HG03135 (cell line): ENCODE results near the gene POLR2H.
"Not testable (repeated sequence)": the region's sequence is repeated elsewhere in the genome, so short reads cannot be mapped to it uniquely, and the experiment has no call there.

ENCODE experiments used
- ATAC-seq: cut with Tn5 transposase; IDR thresholded peaks from one replicate; pipeline ENCODE4 v1.9.1; 2021; ENCODE audit warnings: mild to moderate bottlenecking, moderate library complexity; ENCODE audit not compliant: unreplicated experiment

POLR2H gene

DNA sequence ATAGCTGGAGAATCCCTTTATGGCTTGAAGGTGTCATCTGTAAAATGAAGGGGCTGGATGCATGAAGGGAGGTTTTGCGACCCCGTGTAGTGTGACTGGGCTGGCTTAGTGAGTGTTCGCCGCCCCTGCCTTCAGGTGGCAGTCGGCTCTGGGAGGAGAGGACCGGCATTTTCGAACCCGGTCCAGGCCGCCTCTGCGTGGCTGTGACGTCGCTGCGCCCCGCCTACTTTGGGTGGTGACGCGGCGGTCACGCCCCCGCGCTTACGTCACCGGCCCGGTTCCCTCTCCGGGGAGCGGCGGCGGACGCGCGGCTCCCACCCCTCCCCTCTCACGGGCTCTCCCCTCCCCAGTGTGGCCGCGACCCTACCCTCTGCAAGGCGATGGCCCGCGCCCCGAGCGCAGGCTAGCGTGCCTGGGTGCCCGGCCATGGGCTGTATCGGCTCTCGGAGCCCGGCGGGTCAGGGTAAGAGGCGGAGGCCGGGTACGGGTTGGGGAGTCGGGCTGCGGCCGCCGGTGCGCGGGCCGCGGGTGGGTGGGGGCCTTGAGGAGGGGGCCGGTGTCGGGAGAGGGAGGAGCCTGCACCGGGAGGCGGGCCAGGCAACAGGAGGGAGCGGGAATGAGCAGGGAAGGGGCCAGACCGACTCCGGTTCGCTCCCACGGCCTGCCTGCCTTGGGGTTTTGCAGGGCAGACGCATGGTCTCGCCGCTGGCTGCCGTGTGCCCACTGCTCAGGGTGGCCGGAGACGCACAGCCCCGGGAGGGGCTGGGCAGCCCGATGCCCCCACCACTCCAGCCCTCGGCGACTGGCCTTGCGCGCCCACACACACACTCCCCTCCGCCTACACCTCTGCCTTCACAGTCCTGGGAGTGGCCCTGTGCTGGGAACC lies 25.6 kb upstream of the POLR2H start:
- peak; percentile 71 for ATAC-seq

DNA sequence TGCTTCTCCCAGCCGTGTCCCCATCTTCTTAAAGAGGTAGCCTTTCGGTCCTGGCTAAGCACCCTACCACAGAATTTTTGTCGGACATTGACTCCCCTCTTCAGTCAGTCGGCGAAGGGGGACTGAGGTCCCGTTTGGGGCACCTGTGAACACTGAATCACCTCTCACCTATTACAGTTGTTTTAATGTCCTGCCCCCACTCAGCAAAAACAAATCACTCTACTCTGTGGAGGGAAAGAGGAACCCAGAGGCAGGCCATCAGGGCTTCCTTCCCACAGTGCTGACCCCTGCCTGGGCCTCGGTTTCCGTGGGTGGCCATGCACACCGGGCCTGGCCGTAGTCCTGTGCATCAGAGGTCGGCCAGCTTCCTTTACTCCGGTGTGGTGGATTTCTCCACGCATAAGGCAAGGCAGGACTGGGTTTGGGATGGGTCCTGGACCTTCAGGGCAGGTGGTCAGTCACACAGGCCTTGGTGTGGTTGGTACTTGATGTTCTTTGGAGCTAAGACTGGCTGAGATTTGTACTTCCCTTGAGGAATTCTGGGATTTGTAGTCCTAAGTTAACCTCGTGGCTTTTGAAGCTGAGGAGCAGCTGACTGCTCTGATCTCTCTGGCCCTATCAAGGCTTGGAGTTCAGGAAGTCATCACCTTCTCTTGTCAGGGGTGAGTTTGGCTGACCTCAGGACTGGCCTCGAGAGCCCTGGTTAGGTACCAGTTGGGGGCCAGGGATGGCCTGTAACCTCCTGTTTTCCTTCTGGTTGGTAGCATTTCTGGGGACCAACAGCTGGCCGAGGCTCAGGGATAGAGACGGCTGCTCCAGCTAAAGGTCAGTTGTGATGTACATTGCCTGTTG lies 24.7 kb upstream of the POLR2H start:
- ATAC-seq: no peak

DNA sequence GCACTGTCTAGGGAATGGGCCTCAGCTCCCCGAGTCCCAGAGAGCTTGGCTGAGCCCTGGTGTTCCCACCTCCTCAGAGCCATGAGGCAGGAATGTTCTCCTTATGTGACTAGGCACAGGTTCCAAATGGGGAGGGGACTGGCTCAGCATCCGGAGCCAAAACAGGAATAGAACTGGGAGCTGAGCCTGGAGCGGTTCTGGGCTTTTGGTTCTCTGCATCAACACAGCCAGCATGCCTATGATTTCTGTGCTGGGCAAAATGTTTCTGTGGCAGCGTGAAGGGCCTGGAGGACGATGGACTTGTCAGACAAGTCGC lies 24.2 kb upstream of the POLR2H start, which contains the start of gene FAM131A:
Gene FAM131A (plus strand): TSS at position 202 of the 316 bp plus-strand sequence. CDS start 31 bp downstream, at position 233.
- ATAC-seq: no peak

DNA sequence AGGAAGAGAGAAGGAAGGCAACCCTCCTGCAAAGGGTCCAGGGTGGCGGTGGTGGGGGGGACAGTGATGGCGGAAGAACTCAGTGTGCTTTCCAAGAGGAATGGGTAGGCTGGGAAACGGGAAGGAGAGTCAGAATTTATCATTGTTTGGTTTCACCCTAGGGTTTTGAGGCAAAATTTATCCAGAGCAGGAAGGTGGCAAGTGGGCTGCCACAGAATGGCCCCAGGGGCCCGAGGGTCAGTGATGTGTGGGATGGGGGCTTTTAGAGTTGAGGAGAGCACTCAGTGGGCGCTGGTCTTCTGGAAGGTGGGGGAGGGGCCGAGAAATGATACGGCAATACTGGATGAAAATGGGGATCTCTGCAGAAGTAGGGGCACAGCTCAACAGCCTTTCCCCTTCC lies 23.5 kb upstream of the POLR2H start:
- ATAC-seq: no peak

DNA sequence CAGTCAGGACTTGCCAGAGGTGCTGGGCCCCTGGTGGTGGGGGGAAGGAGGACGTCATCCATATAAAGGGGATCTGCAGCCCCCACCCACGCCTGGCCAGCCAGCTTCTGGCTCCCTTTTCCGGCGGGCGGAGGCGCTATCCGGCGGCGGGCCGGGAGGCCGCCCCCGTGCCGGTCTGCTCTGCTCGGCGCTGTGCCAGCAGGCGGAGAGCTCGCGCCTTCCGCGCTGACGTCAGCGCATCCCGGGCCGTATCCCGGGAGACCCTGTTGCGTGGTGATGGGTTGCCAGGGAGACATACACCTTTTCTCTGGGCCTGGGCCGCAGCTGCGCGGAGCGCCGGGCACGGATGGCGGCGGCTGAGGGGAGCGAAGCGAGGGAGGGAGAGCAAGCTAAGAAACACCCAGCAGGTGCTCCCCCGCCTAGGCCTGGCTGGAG lies 23.0 kb upstream of the POLR2H start:
- no peak for ATAC-seq

DNA sequence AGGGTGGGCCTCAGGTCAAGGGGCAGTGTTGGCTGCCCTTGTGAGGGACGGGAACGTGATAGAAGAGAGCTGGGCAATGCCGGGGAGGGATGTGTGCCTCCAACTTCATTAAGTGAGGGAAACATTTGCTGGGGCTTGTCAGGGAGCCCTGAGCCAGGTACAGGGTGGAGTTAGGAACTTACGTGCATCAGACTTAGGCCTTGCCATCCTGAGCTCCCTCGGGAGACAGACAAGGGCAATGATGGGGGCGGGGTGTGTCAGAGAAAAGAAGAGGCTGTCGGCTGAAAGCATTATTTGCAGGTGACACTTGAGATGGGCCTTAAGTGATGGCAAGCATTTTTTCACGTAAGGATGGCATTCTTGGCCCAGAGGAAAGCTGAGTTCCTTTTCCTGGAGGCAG lies 22.5 kb upstream of the POLR2H start:
- ATAC-seq: no peak

DNA sequence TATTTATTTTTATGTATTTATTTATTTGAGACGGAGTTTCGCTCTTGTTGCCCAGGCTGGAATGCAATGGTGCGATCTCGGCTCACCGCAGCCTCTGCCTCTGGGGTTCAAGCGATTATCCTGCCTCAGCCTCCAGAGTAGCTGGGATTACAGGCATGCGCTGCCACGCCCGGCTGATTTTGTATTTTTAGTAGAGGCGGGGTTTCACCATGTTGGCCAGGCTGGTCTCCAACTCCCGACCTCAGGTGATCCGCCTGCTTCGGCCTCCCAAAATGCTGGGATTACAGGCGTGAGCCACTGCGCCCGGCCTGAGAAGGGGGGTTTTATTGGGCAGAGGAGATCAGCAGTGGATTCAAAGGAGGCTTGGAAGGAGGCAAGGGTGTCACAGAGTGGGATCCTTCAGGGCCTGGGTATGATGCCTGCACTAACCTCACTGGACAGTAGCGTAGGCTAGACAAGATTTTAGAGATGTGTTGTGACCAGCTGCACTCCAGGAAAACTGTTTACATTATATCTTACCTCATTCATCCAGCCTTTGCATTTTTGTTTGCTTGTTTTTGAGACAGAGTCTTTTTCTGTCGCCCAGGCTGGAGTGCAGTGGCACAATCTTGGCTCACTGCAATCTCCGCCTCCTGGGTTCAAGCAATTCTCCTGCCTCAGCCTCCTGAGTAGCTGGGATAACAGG lies 21.9 kb upstream of the POLR2H start:
- not testable (repeated sequence) for ATAC-seq

DNA sequence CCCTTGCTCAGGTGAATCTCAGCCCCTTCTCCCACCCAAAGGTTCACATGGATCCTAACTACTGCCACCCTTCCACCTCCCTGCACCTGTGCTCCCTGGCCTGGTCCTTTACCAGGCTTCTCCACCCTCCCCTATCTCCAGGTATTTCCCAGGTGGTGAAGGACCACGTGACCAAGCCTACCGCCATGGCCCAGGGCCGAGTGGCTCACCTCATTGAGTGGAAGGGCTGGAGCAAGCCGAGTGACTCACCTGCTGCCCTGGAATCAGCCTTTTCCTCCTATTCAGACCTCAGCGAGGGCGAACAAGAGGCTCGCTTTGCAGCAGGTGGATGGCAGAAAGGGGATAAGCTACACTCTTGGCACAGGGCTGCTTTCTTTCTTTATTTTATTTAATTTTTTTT lies 19.6 kb upstream of the POLR2H start:
- no peak for ATAC-seq

DNA sequence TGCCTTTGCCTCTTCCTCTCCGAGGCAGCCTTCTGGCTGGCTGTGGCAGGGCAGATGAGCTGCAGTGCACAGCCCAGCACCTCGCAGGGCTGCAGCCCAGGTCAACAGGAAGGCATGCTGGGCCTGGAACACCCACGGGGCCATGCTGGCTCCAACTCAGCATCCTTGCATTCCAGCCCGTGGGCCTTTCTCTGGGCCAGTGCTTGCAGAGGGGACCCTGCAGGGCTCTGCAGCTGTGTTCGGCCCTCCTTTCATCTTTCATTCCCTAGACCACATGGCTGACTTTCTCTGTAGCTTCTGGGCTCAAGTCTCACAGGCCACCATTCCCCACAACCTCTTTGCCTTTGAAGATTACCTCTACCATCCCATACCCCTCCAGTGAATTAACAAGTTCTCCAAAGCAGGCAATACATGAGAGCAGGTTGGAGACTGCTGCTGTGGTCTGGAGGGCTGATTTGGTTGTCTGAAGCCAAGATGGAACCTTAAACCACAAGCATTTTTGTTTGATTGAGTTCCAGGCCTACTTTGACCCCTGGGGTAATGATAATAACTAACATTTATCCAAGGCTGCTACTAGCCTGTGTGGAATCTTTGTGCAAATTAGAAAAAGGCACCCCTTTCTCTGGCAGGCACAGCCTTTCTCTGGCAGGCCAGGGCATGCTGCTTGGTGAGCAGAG lies 18.2 kb upstream of the POLR2H start:
- ATAC-seq: no peak

DNA sequence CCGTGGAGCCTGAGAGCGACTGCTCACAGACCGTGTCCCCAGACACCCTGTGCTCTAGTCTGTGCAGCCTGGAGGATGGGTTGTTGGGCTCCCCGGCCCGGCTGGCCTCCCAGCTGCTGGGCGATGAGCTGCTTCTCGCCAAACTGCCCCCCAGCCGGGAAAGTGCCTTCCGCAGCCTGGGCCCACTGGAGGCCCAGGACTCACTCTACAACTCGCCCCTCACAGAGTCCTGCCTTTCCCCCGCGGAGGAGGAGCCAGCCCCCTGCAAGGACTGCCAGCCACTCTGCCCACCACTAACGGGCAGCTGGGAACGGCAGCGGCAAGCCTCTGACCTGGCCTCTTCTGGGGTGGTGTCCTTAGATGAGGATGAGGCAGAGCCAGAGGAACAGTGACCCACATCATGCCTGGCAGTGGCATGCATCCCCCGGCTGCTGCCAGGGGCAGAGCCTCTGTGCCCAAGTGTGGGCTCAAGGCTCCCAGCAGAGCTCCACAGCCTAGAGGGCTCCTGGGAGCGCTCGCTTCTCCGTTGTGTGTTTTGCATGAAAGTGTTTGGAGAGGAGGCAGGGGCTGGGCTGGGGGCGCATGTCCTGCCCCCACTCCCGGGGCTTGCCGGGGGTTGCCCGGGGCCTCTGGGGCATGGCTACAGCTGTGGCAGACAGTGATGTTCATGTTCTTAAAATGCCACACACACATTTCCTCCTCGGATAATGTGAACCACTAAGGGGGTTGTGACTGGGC lies 16.8 kb upstream of the POLR2H start:
- no peak for ATAC-seq

DNA sequence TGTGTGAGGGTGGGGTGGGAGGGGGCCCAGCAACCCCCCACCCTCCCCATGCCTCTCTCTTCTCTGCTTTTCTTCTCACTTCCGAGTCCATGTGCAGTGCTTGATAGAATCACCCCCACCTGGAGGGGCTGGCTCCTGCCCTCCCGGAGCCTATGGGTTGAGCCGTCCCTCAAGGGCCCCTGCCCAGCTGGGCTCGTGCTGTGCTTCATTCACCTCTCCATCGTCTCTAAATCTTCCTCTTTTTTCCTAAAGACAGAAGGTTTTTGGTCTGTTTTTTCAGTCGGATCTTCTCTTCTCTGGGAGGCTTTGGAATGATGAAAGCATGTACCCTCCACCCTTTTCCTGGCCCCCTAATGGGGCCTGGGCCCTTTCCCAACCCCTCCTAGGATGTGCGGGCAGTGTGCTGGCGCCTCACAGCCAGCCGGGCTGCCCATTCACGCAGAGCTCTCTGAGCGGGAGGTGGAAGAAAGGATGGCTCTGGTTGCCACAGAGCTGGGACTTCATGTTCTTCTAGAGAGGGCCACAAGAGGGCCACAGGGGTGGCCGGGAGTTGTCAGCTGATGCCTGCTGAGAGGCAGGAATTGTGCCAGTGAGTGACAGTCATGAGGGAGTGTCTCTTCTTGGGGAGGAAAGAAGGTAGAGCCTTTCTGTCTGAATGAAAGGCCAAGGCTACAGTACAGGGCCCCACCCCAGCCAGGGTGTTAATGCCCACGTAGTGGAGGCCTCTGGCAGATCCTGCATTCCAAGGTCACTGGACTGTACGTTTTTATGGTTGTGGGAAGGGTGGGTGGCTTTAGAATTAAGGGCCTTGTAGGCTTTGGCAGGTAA lies 16.0 kb upstream of the POLR2H start:
- peak; percentile 68 for ATAC-seq

DNA sequence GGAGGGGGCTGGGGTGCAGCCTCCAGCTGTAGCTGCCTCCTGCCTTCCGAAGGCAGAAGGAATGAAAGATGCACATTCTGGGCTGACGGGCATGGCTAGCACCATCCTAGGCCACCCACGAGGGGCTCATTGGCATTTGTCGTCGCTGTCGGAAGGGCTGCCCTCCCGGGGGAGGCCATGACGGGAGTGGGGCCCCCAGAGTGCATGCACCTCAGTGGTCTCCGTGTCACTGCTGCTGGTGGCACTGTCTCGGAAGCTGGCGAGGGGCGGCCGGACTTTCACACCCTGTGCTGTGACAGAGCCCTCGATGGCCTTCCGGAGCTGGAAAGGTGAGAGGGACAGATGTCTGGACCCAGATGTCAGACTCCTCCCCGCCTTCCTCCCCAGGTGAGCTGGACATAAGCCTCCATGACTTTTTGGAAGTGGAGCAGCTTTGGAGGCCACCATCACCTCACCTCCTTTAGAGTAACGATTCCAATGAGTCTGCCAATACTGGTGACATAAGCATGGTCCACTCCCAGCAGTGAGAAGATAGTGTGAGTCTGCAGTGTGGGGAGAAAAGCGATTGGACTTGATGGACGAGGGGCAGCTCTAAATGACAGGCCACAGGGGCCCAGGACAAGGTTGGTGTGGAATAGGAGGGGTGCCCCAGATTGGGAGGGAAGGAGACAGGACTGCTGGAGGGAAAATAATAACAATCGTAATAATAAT lies 14.9 kb upstream of the POLR2H start:
- ATAC-seq: no peak

DNA sequence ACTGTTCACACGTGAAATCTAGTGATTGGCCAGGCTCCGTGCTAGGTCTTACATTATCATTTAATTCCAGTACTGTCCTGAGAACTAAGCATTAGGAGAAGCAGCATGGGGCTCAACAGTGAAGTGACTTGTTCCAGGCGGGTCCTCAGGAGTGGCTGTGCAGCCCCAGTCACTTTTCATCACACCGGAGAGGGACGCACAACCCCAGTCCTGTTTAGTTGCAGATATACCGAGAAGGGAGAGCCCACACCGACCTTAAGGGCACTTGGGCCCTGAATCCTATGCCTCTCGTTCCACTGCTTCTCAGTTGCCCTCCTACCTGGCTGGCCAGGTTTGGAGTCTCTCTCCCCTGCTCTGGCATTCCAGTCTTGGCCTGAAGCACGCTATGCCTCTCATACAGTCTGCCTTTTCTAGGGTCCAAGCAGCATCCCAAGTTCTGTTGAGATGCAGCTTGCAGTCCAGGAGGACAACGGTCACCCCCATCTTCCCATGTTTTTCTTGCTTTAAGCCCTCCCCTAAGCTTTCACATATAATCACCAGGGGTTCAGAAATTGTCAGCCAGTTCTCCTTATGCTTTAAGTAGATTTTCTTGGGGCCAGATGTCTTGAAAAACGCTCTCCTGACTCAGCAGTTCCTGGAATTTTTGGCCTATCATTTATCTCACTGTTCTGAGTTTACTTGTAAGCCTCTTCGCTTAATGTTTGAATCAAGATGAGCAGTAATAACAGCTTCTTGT lies 14.0 kb upstream of the POLR2H start:
- ATAC-seq: no peak

DNA sequence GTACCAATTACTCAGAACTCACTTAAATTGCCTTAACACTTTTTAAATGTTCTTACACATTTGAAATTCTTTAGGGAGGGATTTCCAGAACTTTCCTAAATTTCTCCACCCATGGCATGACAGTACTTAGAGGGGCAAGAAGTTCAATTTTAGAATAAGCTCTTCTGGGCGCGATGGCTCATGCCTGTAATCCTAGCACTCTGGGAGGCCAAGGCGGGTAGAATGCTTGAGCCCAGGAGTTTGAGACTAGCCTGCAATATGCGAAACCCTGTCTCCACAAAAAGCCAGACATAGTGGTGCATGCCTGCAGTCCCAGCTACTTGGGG lies 13.5 kb upstream of the POLR2H start:
- no peak for ATAC-seq

DNA sequence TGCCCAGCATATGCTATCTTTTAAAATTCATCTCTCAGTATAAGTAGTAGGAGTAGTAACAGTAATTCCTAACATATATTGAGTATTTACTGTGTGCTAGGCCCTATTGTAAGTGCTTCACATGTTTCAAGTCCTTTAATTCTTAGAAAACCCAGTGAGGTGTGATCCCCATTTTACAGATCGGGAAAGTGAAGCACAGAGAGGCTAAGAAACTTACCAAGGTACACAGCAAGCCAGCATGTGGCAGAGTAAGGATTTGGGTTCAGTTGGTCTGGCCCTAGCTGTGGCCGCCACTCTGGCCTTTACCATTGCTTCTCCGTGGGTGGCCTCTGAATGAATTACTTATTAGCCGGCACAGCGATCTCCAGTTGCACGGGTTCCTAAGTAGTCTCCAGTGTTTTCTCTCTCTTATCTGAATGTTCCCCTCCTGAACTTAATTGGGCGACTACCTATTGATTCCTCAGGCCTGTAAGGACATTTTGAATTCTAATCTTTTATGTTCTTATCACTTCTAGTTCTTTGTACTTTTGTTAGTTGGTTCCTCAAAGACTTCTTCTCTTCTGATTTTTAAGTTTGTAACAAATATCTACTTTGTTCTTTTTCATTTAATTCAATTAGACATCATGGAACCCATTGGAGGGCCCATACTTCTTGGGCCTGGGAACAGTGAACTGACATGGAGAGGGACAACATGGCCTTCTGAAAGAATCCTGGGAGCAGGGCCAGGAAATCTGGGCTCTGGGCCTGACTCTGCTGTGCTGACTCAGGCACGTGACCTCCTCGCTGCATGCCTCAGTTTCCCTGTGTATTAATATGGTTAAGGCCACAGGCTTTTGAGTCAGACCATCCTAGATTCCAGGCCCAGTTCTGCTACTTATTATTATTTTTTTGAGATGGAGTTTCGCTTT lies 11.7 kb upstream of the POLR2H start:
- no peak for ATAC-seq

DNA sequence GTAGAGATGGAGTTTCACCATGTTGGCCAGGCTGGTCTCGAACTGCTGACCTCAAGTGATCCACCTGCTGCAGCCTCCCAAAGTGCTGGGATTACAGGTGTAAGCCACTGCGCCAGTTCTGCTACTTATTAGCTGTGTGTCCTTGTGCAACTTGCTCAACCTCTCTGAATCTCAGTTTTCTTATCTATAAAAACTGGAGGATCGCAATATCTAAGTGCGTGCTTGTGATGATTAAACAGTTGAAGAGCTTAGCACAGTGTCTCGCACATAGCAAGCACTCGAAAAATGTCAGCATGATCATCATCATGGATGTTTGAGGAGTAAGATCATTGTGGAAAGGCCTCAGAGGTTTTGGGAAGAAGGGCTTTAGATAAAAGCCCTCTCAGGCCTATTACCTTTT lies 10.9 kb upstream of the POLR2H start:
- no peak for ATAC-seq

DNA sequence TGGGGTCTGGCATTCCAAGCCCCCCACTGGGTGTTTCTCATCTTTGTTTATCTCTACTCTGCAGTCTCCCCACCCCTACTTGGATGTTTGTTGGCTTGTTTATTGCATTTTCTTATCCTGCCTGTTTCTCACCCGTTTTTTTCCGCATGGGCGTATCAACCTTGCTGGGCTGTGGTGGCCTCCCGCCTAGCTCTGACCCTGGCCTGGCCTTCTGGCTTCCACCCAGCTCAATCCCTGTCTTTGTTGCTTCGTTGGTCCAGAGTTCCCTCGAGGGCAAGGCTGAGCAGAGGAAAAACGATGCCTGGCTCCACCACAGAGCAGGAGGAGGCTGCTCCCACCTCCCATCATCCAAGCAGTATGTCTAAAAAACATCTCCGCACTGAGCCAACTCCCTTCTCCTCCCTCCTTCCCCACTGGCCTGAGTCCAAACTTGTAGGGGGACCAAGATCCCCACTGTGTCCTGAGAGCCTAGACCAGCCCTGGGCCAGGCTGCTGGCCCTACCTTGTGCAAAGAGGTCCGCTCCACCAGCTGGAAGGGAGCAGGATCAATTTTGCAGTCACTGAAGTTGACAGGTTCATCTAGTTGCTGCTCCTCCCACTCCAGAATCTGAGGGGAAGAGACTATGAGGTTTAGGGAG lies 9.9 kb upstream of the POLR2H start:
- no peak for ATAC-seq
